ENCODE measurements around the gene RPL11.

- TF ChIP-seq, protein P1, sequence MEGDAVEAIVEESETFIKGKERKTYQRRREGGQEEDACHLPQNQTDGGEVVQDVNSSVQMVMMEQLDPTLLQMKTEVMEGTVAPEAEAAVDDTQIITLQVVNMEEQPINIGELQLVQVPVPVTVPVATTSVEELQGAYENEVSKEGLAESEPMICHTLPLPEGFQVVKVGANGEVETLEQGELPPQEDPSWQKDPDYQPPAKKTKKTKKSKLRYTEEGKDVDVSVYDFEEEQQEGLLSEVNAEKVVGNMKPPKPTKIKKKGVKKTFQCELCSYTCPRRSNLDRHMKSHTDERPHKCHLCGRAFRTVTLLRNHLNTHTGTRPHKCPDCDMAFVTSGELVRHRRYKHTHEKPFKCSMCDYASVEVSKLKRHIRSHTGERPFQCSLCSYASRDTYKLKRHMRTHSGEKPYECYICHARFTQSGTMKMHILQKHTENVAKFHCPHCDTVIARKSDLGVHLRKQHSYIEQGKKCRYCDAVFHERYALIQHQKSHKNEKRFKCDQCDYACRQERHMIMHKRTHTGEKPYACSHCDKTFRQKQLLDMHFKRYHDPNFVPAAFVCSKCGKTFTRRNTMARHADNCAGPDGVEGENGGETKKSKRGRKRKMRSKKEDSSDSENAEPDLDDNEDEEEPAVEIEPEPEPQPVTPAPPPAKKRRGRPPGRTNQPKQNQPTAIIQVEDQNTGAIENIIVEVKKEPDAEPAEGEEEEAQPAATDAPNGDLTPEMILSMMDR (conservative IDR thresholded peaks at IDR 0.05): no peak
- TF ChIP-seq EZH2 (IDR thresholded peaks at IDR 0.05; ENCODE audit: low read depth): no peak
These were observed 8.7 kb upstream of the RPL11 start for GRCh38 chr1:23682946-23683345.
